Measurements from ENCODE around the gene MB21D2.

The MB21D2 gene

DNA sequence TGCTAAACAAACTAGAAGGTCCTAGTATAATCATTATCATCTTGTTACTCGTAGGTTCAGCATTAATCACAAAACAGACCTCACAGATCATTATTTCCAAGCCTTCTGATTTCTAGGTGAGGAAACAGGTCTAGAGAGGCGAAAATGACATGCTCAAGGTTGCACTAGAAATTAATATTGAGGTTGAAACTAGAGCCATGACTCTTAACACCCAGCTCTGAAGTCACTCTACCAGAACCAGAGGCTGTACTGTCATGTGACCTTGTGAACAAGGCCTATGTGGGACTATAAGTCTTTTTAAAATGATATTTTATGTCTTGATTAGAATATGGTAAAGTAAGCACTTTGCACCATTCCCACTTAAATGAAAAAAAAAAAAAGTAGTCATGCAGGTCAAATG lies 166.5 kb downstream of the MB21D2 start:
- no peak overlapping the region for H3K27ac ChIP-seq
- H3K4me3 ChIP-seq, result no peak overlapping the region

DNA sequence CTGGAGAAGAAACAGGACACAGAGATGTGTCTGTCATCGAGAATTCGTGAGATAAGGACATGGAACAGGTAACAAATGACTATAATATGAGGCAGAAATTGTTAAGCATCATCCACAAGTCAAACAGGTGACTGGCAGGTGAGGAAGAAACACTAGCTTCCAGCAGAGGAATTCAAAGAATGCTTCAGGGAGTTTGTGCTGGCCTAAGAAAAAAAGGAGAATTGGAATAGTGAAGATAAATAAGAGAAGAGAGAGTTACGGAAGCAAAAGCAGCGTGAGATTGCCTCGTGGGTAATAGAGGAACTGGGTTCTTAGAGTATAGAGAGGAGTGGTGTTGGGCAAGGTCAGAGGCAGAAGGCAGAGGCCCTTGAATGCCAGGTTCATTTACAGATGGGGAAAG lies 167.5 kb downstream of the MB21D2 start:
- no peak overlapping the region for H3K27ac ChIP-seq
- H3K4me3 ChIP-seq, result no peak overlapping the region

DNA sequence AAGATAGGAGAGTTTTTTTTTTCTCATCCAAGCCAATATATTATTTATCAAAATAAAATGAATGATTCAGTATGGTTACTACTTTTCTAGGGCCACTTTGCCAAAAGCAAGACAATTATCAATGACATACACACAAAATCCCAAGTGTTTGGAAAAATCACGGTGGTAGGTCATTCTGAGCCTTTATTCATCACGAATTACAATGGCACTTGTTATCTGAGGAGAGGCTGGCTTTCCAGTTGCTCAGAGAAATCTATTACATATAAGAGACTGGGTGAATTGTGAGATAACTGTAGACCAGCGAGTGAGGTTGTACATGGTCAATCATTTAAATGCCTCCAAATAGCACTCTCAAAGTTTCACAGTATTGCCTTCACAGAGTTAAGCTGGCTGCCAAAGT lies 169.9 kb downstream of the MB21D2 start:
- no peak overlapping the region for H3K4me3 ChIP-seq
- no peak overlapping the region for H3K27ac ChIP-seq

DNA sequence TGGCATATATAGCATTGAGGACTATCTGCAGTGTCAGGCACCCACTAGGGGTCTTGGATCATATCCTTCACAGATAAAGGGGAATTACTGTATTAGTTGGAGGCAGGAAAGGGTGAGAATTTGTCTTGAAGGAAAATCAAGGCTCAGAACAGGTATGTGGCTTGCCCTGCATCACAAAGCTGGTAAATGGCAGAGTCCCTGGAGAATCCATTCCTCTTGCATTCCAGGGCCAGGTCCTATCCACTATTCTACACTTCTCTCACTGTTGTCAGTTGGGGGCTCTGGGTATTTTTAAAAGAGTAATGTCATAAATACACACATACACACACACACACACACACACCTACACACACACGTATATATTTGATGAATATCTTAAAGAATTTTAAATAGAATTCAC lies 170.5 kb downstream of the MB21D2 start:
- H3K27ac ChIP-seq, result no peak overlapping the region
- H3K4me3 ChIP-seq, result no peak overlapping the region
